HG03060 (cell line): ENCODE results near the gene UBE2D3.
A peak's percentile ranks its signal among the peaks of the same experiment; 100 is the strongest.
"Not testable (repeated sequence)": the region's sequence is repeated elsewhere in the genome, so short reads cannot be mapped to it uniquely, and the experiment has no call there.

Source experiments
- ATAC-seq: cut with Tn5 transposase; IDR thresholded peaks from one replicate; pipeline ENCODE4 v1.9.1; 2021; ENCODE audit warnings: low read depth, moderate number of reproducible peaks; ENCODE audit not compliant: unreplicated experiment

Gene UBE2D3

GRCh38 chr4:102826890-102827673 is at the start of gene UBE2D3:
TSS of gene UBE2D3 (minus strand) at chr4:102827551. CDS start at chr4:102826508, 1,043 bp downstream.
- ATAC-seq = peak; percentile 7

DNA sequence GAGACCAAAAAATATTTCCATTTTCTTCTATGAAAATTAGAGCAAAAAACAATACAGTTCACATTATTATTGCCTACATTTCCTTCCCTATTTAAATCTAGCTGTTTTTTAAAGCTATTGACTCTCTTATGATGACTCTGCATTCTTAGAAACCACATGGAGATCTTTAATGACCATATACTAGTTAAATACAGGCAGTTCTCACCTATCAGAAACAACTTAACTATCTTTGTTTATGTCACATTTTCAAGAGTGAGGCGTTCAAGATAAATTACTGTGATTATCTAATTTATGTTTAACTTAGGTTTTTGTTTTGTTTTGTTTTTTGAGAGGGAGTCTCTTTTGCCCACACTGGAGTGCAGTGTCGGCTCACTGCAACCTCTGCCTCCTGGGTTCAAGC is 44.4 kb upstream of the UBE2D3 start:
- no peak for ATAC-seq

GRCh38 chr4:102869569-102870197 is 42.3 kb upstream of the UBE2D3 start:
- no peak for ATAC-seq

DNA sequence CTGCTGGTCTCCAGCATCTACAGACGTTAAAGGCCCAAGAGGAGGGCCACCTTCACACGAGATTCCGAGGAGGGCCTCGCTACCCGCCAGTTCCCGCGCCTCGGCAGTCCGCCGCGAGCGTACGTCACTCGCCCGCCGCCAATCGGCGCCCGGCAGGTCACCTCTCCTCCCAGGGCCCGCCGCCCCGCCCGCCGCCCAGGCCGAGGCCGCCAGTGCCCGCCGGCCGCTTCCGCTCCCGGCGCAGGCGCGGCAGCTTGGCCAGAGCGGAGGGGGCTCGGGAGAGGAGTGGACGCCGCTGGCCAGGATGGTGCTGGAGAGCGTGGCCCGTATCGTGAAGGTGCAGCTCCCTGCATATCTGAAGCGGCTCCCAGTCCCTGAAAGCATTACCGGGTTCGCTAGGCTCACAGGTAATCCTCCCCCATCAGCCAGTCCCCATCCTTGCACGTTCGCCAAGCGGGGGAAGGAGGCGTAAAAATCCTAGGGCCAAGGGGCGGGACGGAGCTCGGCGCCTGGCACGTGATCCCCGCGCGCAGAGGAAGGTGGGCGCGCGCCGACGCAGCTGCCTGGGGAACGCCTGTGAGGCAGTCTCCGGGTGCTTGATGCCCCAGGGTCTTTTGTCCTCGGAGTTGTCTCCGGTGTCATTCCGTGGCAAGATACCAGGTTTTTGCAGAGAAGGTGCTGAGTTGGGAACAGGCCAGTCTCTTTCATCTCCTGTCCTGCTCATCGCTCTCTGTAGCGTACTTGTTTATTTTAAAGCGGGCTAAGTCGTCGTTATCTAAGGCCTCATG is 41.6 kb upstream of the UBE2D3 start, which contains the start of gene CISD2:
Gene CISD2, plus strand, starts transcription at position 212 of the 788 bp plus-strand sequence. Its CDS starts 93 bp downstream, at position 305.
- peak; percentile 73 for ATAC-seq

DNA sequence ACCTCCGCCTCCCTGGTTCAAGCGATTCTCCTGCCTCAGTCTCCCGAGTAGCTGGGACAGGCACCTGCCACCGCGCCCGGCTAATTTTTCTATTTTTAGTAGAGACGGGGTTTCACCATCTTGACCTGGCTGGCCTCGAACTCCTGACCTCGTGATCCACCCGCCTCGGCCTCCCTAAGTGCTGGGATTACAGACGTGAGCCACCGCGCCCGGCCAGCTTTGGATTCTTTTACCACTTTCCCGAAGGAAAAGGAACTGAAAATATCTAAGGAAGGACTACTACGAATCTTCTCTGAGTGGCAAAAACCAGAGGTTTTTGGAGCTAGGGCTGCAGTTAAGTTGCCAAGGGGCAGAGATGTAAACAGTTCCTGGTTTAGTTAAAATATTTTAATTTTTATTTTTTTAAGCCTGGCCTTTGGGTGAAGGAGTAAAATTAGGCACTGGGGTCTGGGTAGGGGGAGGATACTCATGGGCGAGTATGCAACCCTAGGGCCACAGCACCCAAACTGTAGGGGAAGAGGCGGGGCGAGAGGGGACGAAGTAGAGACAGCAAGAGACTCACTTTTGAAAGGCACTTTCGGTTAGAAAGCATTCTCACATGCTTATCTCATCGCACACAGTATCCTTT is 40.9 kb upstream of the UBE2D3 start:
- no peak for ATAC-seq

DNA sequence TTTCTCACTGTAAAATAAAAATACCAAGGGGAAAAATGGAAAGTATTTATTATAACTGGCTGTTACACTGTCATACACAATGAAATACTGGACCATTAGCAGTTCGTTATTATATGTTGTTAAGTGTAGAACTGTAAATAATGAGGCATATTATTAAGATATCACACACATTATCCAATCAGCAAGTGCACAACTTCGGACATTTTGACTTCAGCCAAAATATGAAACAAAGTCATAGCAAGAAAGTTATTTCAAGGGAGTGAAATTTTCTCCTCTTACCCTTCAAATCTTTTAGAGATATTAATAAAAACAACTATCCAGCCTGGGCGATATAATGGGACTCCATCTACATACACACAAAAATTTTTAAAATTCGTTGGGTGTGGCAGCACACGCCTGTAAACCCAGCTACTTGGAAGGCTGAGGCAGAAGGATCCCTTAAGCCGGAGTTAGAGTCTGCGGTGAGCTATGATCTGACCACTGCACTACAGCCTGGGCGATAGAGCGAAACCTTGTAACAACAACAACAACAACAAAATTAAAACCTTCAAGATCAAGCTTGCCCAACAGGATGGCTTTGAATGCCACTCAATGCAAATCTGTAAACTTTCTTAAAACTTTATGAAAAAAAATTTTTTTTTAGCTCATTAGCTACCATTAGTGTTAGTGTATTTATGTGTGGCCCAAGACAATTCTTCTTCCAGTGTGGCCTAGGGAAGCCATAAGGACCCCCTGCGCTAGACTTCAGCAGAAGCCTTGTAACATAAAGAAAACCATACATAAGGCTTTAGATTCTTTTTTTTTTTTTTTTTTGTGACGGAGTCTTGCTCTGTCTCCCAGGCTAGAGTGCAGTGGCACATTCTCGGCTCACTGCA is 40.2 kb upstream of the UBE2D3 start:
- ATAC-seq = no peak

DNA sequence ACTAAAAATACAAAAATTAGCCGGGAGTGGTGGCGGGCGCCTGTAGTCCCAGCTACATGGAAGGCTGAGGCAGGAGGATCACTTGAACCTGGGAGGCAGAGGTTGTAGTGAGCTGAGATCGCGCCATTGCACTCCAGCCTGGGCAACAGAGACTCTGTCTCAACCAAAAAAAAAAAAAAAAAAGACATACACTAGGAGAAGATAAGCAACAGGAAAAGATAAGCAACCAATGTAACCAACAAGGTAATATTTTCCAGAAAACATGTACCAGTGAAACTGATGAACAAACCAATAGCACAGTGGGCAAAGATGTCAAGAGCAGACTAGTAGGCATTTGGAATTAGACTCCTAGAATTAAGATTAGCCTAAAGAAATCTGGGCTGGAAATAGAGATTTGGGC is 38.0 kb upstream of the UBE2D3 start:
- not testable (repeated sequence) for ATAC-seq

DNA sequence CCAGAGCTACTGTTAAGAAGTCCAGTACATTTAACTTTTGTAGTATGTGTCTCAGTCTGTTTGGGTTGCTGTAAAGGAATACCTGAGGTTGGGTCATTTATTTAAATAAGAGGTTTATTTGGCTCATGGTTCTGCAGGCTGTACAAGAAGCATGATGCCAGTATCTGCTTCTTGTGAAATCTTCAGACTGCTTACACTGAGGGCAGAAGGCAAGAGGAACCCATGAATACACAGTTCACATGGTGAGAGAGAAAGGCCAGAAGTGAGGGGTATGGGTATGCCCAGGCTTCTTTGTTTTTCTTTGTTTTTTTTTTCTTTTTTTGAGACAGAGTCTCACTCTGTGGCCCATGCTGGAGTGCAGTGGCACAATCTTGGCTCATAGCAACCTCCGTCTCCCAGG is 35.4 kb upstream of the UBE2D3 start:
- ATAC-seq = no peak

DNA sequence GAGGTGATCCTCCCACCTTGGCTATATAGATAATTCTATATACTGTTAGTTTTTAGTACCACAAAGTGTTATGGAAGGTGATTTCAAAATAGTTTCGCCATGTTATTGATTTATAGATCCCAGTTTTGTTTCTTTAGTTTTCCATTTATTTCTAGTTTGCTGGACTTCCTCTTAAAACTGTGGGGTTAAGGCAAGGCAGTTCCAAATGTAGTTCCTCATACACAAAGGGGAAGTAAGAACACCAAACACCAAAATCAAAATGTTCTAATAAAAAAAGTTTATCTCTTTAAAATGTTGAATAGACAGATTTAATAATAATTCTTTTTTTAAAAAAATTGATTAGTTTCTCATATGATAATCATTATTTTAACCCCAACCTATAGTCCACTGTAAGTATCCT is 34.7 kb upstream of the UBE2D3 start:
- no peak for ATAC-seq

DNA sequence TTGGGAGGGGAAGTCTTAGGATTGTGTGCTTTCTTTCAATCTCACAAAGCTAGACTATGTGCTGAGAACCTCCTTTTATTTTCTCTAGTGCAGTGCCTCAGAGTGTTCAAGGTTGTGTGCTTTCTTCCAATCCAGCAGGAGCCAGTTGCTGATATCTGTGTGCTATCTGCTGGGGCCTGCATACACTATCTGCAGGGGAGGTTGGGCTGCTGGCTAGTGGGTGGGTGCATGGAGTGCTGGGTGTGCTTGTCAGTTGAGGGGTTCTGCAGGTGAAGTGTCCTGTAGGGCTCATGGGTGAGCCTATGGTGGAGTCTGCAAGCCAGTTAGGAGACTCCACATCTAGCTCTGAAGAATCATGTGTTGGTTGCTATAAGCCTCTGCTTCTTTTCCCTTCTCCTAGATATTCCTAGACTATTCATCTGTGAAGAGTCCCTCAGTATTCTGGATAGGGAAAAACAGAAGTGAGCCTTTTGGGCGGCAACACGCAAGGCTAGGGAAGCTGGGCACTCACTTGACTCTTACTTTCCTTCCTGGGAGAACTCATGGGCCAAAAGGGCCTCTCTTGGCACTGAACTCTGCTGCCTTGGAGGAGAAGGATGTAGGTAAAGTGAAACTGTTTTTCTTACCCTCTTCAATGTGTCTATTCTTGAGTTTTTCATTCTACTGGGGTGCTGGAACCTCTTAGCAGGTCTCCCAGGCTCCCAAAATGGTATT is 33.4 kb upstream of the UBE2D3 start:
- no peak for ATAC-seq

DNA sequence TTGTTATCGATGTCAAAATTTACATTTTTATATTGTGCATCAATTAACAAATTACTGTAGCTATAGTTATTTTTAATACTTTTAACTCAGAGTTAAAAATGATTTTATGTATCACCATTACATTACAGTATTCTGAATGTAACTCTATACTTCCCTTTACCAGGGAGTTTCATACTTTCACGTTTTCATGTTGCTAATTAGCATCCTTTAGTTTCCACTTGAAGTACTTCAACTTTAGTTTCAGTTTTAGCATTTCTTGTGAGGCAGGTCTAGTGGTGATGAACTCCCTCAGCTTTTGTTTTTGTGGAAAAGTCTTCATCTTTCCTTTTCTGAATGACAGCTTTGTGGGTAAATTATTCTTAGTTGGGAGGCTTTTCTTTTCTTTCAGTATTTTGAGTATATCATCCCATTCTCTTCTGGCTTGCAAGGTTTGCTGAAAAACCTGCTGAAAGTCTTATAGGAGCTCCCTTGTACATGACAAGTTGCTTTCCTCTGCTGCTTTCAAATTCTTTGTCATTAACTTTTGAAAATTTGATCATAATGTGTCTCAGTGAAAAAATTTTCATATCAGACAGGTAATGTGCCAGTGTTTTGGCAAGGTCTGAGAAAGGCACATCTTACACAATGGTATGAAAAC is 31.6 kb upstream of the UBE2D3 start:
- ATAC-seq = no peak

GRCh38 chr4:102850370-102850769 is 23.0 kb upstream of the UBE2D3 start:
- no peak for ATAC-seq

- no peak for ATAC-seq
These were observed 22.3 kb upstream of the UBE2D3 start for GRCh38 chr4:102849579-102850104.

GRCh38 chr4:102847687-102848086 is 20.3 kb upstream of the UBE2D3 start:
- ATAC-seq = no peak

- ATAC-seq = no peak
These were observed 16.6 kb upstream of the UBE2D3 start for GRCh38 chr4:102843938-102844337.

GRCh38 chr4:102843273-102843672 is 15.9 kb upstream of the UBE2D3 start:
- no peak for ATAC-seq

DNA sequence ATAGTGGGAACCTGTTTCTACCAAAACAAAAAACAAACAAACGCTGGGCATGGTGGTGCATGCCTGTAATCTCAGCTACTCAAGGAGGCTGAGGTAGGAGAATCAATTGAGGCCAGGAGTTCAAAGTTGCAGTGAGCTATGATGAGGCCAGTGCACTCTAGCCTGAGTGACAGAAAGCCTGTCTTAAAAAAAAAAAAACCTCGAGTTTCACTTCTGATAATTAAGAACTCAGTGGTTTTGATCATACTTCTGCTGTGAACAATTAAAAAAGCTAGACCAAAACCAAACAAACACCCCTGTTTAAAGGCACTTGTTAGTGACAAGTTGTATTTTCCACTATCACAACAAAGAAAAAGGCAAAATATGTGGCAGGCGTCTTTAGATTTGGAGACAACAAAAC is 15.0 kb upstream of the UBE2D3 start:
- no peak for ATAC-seq

GRCh38 chr4:102836596-102836995 is 9.2 kb upstream of the UBE2D3 start:
- no peak for ATAC-seq
